H9 (cell line): ENCODE data around the gene FRY. TPM values are rescaled to one million over a fixed set of nuclear protein-coding genes. Genes with fewer than 3 reads are reported as not detected.

Experiments
- DNase-seq: peaks from one replicate; pipeline ENCODE4 v3.0.0-alpha.2; 2017
- H2AFZ ChIP-seq: one replicate; pipeline ENCODE4 v1.6.1; 2013; ENCODE audit warnings: mild to moderate bottlenecking, low read length, control low read depth, moderate library complexity
- H2AK5ac ChIP-seq: 2 replicates; pipeline ENCODE4 v1.6.1; 2013; ENCODE audit warnings: low read length, control low read depth, mixed read lengths; ENCODE audit not compliant: insufficient read length
- H2BK120ac ChIP-seq: one replicate; pipeline ENCODE4 v1.6.1; 2013; ENCODE audit warnings: low read depth, mild to moderate bottlenecking, low read length, control low read depth, inconsistent platforms; ENCODE audit not compliant: poor library complexity, severe bottlenecking
- H2BK12ac ChIP-seq: 2 replicates; pipeline ENCODE4 v1.6.1; 2013; ENCODE audit warnings: low read length, control low read depth, mixed read lengths, low read depth; ENCODE audit not compliant: insufficient read length
- H2BK15ac ChIP-seq: 2 replicates; pipeline ENCODE4 v1.6.1; 2013; ENCODE audit warnings: low read depth, low read length, control low read depth
- H2BK20ac ChIP-seq: one replicate; pipeline ENCODE4 v1.6.1; 2013; ENCODE audit warnings: low read depth, mild to moderate bottlenecking, low read length, control low read depth, inconsistent platforms; ENCODE audit not compliant: poor library complexity, severe bottlenecking
- H2BK5ac ChIP-seq: 2 replicates; pipeline ENCODE4 v1.6.1; 2013; ENCODE audit warnings: low read length, control low read depth, mixed read lengths; ENCODE audit not compliant: insufficient read length
- H3K14ac ChIP-seq: 2 replicates; pipeline ENCODE4 v1.6.1; 2013; ENCODE audit warnings: low read length, control low read depth; ENCODE audit not compliant: insufficient read depth
- H3K18ac ChIP-seq: 2 replicates; pipeline ENCODE4 v1.6.1; 2013; ENCODE audit warnings: low read depth, mild to moderate bottlenecking, mixed read lengths, low read length, control low read depth; ENCODE audit not compliant: insufficient read length
- H3K23ac ChIP-seq: 2 replicates; pipeline ENCODE4 v1.6.1; 2013; ENCODE audit warnings: low read length, control low read depth, mixed read lengths, low read depth; ENCODE audit not compliant: insufficient read length
- H3K23me2 ChIP-seq: 2 replicates; pipeline ENCODE4 v1.6.1; 2013; ENCODE audit warnings: low read depth, mild to moderate bottlenecking, mixed read lengths, low read length, control low read depth; ENCODE audit not compliant: insufficient read length, poor library complexity, severe bottlenecking
- H3K27ac ChIP-seq: 2 replicates; pipeline ENCODE4 v1.5.1; 2013; ENCODE audit warnings: low read length, control low read depth, mixed read lengths, low read depth; ENCODE audit not compliant: insufficient read length
- H3K27me3 ChIP-seq: 2 replicates; pipeline ENCODE4 v1.6.1; 2013; ENCODE audit warnings: low read length, control low read depth, inconsistent platforms; ENCODE audit not compliant: insufficient read depth
- H3K4ac ChIP-seq: 2 replicates; pipeline ENCODE4 v1.6.1; 2013; ENCODE audit warnings: low read depth, mild to moderate bottlenecking, control low read depth, inconsistent platforms, low read length, moderate library complexity
- H3K4me1 ChIP-seq: 2 replicates; pipeline ENCODE4 v1.6.1; 2013; ENCODE audit warnings: low read length, control low read depth, inconsistent platforms; ENCODE audit not compliant: insufficient read depth
- H3K4me2 ChIP-seq: 2 replicates; pipeline ENCODE4 v1.6.1; 2013; ENCODE audit warnings: low read length, control low read depth, mixed read lengths; ENCODE audit not compliant: insufficient read length, insufficient read depth
- H3K56ac ChIP-seq: 2 replicates; pipeline ENCODE4 v1.6.1; 2013; ENCODE audit warnings: low read depth, mild to moderate bottlenecking, mixed read lengths, low read length, control low read depth; ENCODE audit not compliant: insufficient read length
- H3K79me1 ChIP-seq: 2 replicates; pipeline ENCODE4 v1.6.1; 2013; ENCODE audit warnings: low read depth, mild to moderate bottlenecking, moderate library complexity, low read length, control low read depth, inconsistent platforms; ENCODE audit not compliant: insufficient read depth, poor library complexity, severe bottlenecking
- H3K79me2 ChIP-seq: 2 replicates; pipeline ENCODE4 v1.6.1; 2013; ENCODE audit warnings: low read length, control low read depth, inconsistent platforms; ENCODE audit not compliant: insufficient read depth
- H3K9ac ChIP-seq: 2 replicates; pipeline ENCODE4 v1.6.1; 2013; ENCODE audit warnings: low read length, control low read depth, mixed read lengths; ENCODE audit not compliant: insufficient read length; ENCODE audit errors: extremely low read depth
- H3K9me3 ChIP-seq: one replicate; pipeline ENCODE4 v1.6.1; 2013; ENCODE audit warnings: low read depth, low read length, inconsistent platforms; ENCODE audit not compliant: control insufficient read depth
- H3T11ph ChIP-seq: one replicate; pipeline ENCODE4 v1.6.1; 2013; ENCODE audit warnings: mild to moderate bottlenecking, low read length, control low read depth, inconsistent platforms
- H4K20me1 ChIP-seq: one replicate; pipeline ENCODE4 v1.6.1; 2013; ENCODE audit not compliant: control insufficient read depth, insufficient read length, insufficient read depth
- H4K5ac ChIP-seq: 2 replicates; pipeline ENCODE4 v1.6.1; 2013; ENCODE audit warnings: low read depth, mild to moderate bottlenecking, mixed read lengths, low read length, control low read depth; ENCODE audit not compliant: insufficient read length
- H4K8ac ChIP-seq: replicated peaks from 2 replicates; pipeline ENCODE4 v1.6.1; 2013; ENCODE audit warnings: low read length, control low read depth, mixed read lengths, low read depth; ENCODE audit not compliant: insufficient read length
- H4K91ac ChIP-seq: 2 replicates; pipeline ENCODE4 v1.6.1; 2013; ENCODE audit warnings: low read depth, mild to moderate bottlenecking, moderate library complexity, mixed read lengths, low read length, control low read depth; ENCODE audit not compliant: insufficient read length
- H3K27ac Mint-ChIP-seq, 3 experiments: 2 replicates in 2 of 3; 3 replicates in 1 of 3; pipeline ENCODE4 v1.8.0; 2020 to 2021; ENCODE audit warnings: mixed read lengths in 3 of 3, mild to moderate bottlenecking in 1 of 3, moderate library complexity in 1 of 3
- H3K27me3 Mint-ChIP-seq: 2 replicates; pipeline ENCODE4 v1.8.0; 2021; ENCODE audit warnings: low read depth, mild to moderate bottlenecking, moderate library complexity, mixed read lengths
- H3K36me3 Mint-ChIP-seq, 3 experiments: 2 replicates in 2 of 3; 3 replicates in 1 of 3; pipeline ENCODE4 v1.8.0; 2020 to 2021; ENCODE audit warnings: low read depth in 3 of 3, mixed read lengths in 3 of 3; ENCODE audit not compliant: insufficient read depth in 1 of 3
- H3K4me1 Mint-ChIP-seq, 2 experiments: 2 replicates each; pipeline ENCODE4 v1.8.0; 2020; ENCODE audit warnings: mixed read lengths in 2 of 2
- H3K4me3 Mint-ChIP-seq, 2 experiments: 2 replicates in 1 of 2; 3 replicates in 1 of 2; pipeline ENCODE4 v1.8.0; 2020 to 2021; ENCODE audit warnings: mild to moderate bottlenecking in 2 of 2, mixed read lengths in 2 of 2, moderate library complexity in 1 of 2
- H3K9me3 Mint-ChIP-seq, 2 experiments: 2 replicates in 1 of 2; 3 replicates in 1 of 2; pipeline ENCODE4 v1.8.0; 2020; ENCODE audit warnings: mild to moderate bottlenecking in 2 of 2, mixed read lengths in 2 of 2, moderate library complexity in 1 of 2
- CTCF ChIP-seq: fragments of 200-600 bp; sonication (generic); conservative IDR thresholded peaks from 3 replicates; pipeline ENCODE4 v1.8.0; 2021; ENCODE audit warnings: antibody characterized with exemption, mild to moderate bottlenecking
- WGBS: extraction: QIAGEN DNeasy Blood & Tissue Kit; methylation state at CpG from one replicate; pipeline ENCODE4 v1.1.7; 2013; ENCODE audit warnings: missing lambda C conversion rate, low lambda C conversion rate, mixed read lengths; ENCODE audit not compliant: insufficient read length; ENCODE audit errors: extremely low coverage; 5-methylcytosine and 5-hydroxymethylcytosine counted together
- total RNA-seq: library from RNA; stranded (reverse); gene quantifications from 2 replicates; pipeline ENCODE4 v1.2.1, GENCODE V29; 2021

Gene FRY
- total RNA-seq, 1 experiment from 2014 or later: 5.2 TPM

- no peak overlapping the region for H2AK5ac ChIP-seq
- no peaks in the 10 kb centered on the region for H3K9me3 Mint-ChIP-seq
- no peak overlapping the region for H2AFZ ChIP-seq
- H4K91ac ChIP-seq: no peak overlapping the region
- H3K14ac ChIP-seq: no peak overlapping the region
- H3K79me1 ChIP-seq: no peaks in the 10 kb centered on the region
- no peak overlapping the region for H3K23ac ChIP-seq
- no peak overlapping the region for H3K9ac ChIP-seq
- no peak overlapping the region for H2BK20ac ChIP-seq
- TF ChIP-seq CTCF: no peak
- DNase-seq: no peak
- H3K9me3 ChIP-seq: no peaks in the 10 kb centered on the region
- no peak overlapping the region for H3K18ac ChIP-seq
- no peak overlapping the region for H3K4me2 ChIP-seq
- no peak overlapping the region for H3K27ac ChIP-seq
- H4K8ac ChIP-seq: no peak overlapping the region
- H3K36me3 Mint-ChIP-seq: no peaks in the 10 kb centered on the region
- H3K4me1 Mint-ChIP-seq: no peaks in the 10 kb centered on the region
- H2BK12ac ChIP-seq: no peak overlapping the region
- H3K79me2 ChIP-seq: no peaks in the 10 kb centered on the region
- H3K27ac Mint-ChIP-seq: no peak overlapping the region
- H3K4me3 Mint-ChIP-seq: no peak overlapping the region
- H2BK120ac ChIP-seq: no peak overlapping the region
- H3K56ac ChIP-seq: no peak overlapping the region
- no peaks in the 10 kb centered on the region for H3K23me2 ChIP-seq
- no peaks in the 10 kb centered on the region for H4K20me1 ChIP-seq
- H3K27me3 Mint-ChIP-seq: no peaks in the 10 kb centered on the region; the same call in 1 of the 2 replicates
- no peaks in the 10 kb centered on the region for H3K27me3 ChIP-seq
- no peak overlapping the region for H3K4ac ChIP-seq
- WGBS: no CpG with 5 or more reads among the region's 4 CpGs
- H3K4me1 ChIP-seq: no peaks in the 10 kb centered on the region
- no peak overlapping the region for H2BK15ac ChIP-seq
- H4K5ac ChIP-seq: no peak overlapping the region
- no peak overlapping the region for H2BK5ac ChIP-seq
- no peak overlapping the region for H3T11ph ChIP-seq
These were observed 268.3 kb downstream of the FRY start for GRCh38 chr13:32299893-32300292.
